Measurements from ENCODE around the gene NLGN2.

- no peak for TF ChIP-seq CTCF (IDR thresholded peaks at IDR 0.05)
- no peak for TF ChIP-seq POLR2A (IDR thresholded peaks at IDR 0.05; ENCODE audit: low read depth)
- no peak for TF ChIP-seq POLR2AphosphoS5 (IDR thresholded peaks at IDR 0.05)
- TF ChIP-seq EP300 (IDR thresholded peaks at IDR 0.05), result no peak
These were observed 20.9 kb downstream of the NLGN2 start, which contains the start of gene SPEM3 for GRCh38 chr17:7428557-7428956.
